Measurements from ENCODE around the gene KCNJ8. TPM values are rescaled to one million over a fixed set of nuclear protein-coding genes. Genes with fewer than 3 reads are reported as not detected.

The KCNJ8 gene
- total and polyA plus RNA-seq, 2 of the 8 experiments (the other 6 are each of a cell fraction or from before 2014, with no cell fraction given) = 0.48 to 1.4 TPM

DNA sequence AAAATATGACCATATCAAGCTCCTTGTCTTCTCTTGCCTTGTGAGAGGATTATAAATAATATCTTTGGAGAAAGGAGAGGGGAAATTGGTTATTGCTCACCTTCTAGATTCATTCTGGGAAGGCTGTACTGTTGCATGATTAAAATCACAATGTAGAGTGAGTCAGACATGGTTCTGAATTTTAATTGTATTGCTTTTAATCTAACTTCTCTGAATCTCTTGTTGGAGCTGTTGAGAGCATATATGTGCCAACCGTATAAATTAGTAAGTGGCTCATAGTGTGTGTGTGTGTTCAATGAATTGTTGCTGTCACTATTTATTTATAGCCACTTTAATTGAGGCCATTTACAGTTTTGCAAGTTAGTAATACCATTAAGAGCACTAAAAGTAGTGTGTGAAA lies 56.1 kb downstream of the KCNJ8 start:
- H3K23me2 ChIP-seq (ENCODE audit: low read depth, low read length) = no peaks in the 10 kb centered on the region
- H3K9me3 ChIP-seq (ENCODE audit: insufficient read depth in 2 of 2, low read depth in 1 of 2, low read length in 1 of 2) = no peaks in the 10 kb centered on the region
- no peak overlapping the region for H2BK5ac ChIP-seq (ENCODE audit: low read depth, low read length)
- H3K79me1 ChIP-seq (ENCODE audit: low read depth, low read length) = no peaks in the 10 kb centered on the region
- no peak overlapping the region for H2BK15ac ChIP-seq (ENCODE audit: low read length)
- no peak overlapping the region for H2BK120ac ChIP-seq (replicated peaks; ENCODE audit: low read depth, low read length)
- no peak for TF ChIP-seq HDAC6 (IDR thresholded peaks at IDR 0.05; ENCODE audit: low read depth, low read length)
- TF ChIP-seq CTBP2 (IDR thresholded peaks at IDR 0.05; ENCODE audit: borderline replicate concordance, insufficient read depth, insufficient read length, low read length) = no peak
- TF ChIP-seq SP2 (IDR thresholded peaks at IDR 0.05; ENCODE audit: low read length) = no peak
- TF ChIP-seq CHD1 (IDR thresholded peaks at IDR 0.05; ENCODE audit: low read depth, low read length) = no peak
- TF ChIP-seq ASH2L (IDR thresholded peaks at IDR 0.05; ENCODE audit: low read length) = no peak
- TF ChIP-seq, protein P1, sequence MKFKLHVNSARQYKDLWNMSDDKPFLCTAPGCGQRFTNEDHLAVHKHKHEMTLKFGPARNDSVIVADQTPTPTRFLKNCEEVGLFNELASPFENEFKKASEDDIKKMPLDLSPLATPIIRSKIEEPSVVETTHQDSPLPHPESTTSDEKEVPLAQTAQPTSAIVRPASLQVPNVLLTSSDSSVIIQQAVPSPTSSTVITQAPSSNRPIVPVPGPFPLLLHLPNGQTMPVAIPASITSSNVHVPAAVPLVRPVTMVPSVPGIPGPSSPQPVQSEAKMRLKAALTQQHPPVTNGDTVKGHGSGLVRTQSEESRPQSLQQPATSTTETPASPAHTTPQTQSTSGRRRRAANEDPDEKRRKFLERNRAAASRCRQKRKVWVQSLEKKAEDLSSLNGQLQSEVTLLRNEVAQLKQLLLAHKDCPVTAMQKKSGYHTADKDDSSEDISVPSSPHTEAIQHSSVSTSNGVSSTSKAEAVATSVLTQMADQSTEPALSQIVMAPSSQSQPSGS (IDR thresholded peaks at IDR 0.05; ENCODE audit: low read length) = no peak
- no peak for TF ChIP-seq CHD2 (IDR thresholded peaks at IDR 0.05; ENCODE audit: low read length)
- no peak overlapping the region for H3K56ac ChIP-seq (replicated peaks; ENCODE audit: insufficient read length, low read depth, low read length)
- no peak overlapping the region for H4K91ac ChIP-seq (replicated peaks; ENCODE audit: insufficient read length, low read length)
- no peak overlapping the region for H3K14ac ChIP-seq (ENCODE audit: insufficient read length)
- H2BK12ac ChIP-seq (ENCODE audit: low read depth, low read length) = no peak overlapping the region
- H3K4me3 ChIP-seq (ENCODE audit: extremely low read depth in 1 of 4, insufficient read depth in 2 of 4, low read depth in 3 of 4, low read length in 4 of 4) = no peak overlapping the region
- H3K4me1 ChIP-seq (replicated peaks in 1 of 4; ENCODE audit: control insufficient read depth in 3 of 4, insufficient read depth in 4 of 4, low read length in 3 of 4) = no peaks in the 10 kb centered on the region
- CTCF ChIA-PET (ENCODE audit: partially characterized antibody) = interaction anchor here (0.7 kb wide), 1 partner anchor 263 kb away, joined by 3 read pairs; no protein-coding TSS in a partner anchor
- WGBS, 2 experiments (ENCODE audit: extremely low coverage in 1 of 2, insufficient coverage in 1 of 2, insufficient read length in 1 of 2, insufficient replicate concordance in 2 of 2, low coverage in 1 of 2, low lambda C conversion rate in 2 of 2, missing lambda C conversion rate in 1 of 2) = 92% methylated on average over 1 of the region's 1 CpG; no CpG with 5 or more reads in 1 of the 2 experiments
- no peak overlapping the region for H3K9ac ChIP-seq (replicated peaks in 1 of 4; ENCODE audit: extremely low read depth in 1 of 4, low read depth in 3 of 4, low read length in 3 of 4)
- H3K27ac ChIP-seq (ENCODE audit: low read depth, low read length) = no peak overlapping the region
- DNase-seq (ENCODE audit: low read depth in 1 of 2, low spot score in 2 of 2) = no peak
- no peaks in the 10 kb centered on the region for H4K20me1 ChIP-seq (replicated peaks in 1 of 2; ENCODE audit: control insufficient read depth in 1 of 2, insufficient read depth in 2 of 2, low read length in 2 of 2)
- no peak overlapping the region for H3K4ac ChIP-seq (replicated peaks; ENCODE audit: insufficient read length, low read depth, low read length)
- no peak overlapping the region for H4K5ac ChIP-seq (ENCODE audit: insufficient read length, low read depth, low read length)
- H2AK5ac ChIP-seq (ENCODE audit: low read depth, low read length) = no peak overlapping the region
- H3K4me2 ChIP-seq (ENCODE audit: insufficient read depth in 1 of 2, low read depth in 2 of 2, low read length in 2 of 2) = no peak overlapping the region
- H3K27me3 ChIP-seq (replicated peaks in 1 of 4; ENCODE audit: control insufficient read depth in 3 of 4, extremely low read depth in 1 of 4, insufficient read depth in 3 of 4, low read length in 3 of 4) = no peaks in the 10 kb centered on the region
- H3K79me2 ChIP-seq (ENCODE audit: control insufficient read depth in 1 of 2, insufficient read depth in 2 of 2, low read length in 2 of 2) = no peaks in the 10 kb centered on the region
- H3K36me3 ChIP-seq (ENCODE audit: control insufficient read depth in 2 of 4, insufficient read depth in 4 of 4, low read length in 3 of 4) = no peaks in the 10 kb centered on the region
- no peak overlapping the region for H3K23ac ChIP-seq (ENCODE audit: insufficient read length)
- H2AFZ ChIP-seq (ENCODE audit: low read length) = no peak overlapping the region
- FAIRE-seq = no peak
- no peak overlapping the region for H4K8ac ChIP-seq (ENCODE audit: extremely low read depth, insufficient read depth, low read length)
- H3K18ac ChIP-seq (ENCODE audit: extremely low read depth, low read length) = no peak overlapping the region
- no peak overlapping the region for H2BK20ac ChIP-seq (ENCODE audit: low read length)
- POLR2A ChIA-PET (ENCODE audit: partially characterized antibody) = no interaction called here
